HuH-7.5 (cell line): Measurements from ENCODE around the gene ZNF598.

Experiments used
- DNase-seq: peaks from one replicate; pipeline ENCODE4 v3.0.0; 2011; ENCODE audit warnings: low spot score

Gene ZNF598

GRCh38 chr16:2006317-2006716, 3.3 kb downstream of the ZNF598 start:
- no peak for DNase-seq

DNA sequence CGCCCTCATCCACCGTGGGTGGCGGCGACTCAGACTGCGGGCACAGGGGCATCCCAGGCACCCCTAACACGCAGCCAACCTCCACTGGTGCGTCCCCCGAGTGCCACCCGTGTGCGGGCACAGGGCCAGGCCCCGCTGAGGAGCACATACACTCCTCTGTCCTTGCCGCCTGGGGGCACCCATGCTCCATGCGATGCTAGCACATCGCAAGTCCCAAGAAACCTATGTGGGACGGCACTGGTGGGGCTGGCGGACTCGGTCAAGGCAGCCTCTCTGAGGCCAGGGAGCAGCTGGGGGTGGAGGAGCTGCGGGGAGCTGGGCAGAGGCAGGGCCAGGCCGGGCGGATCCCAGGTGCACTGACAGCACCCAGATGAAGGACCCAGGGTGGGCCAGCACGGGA, 4.0 kb downstream of the ZNF598 start:
- no peak for DNase-seq

GRCh38 chr16:2004795-2005517, 4.7 kb downstream of the ZNF598 start:
- no peak for DNase-seq

DNA sequence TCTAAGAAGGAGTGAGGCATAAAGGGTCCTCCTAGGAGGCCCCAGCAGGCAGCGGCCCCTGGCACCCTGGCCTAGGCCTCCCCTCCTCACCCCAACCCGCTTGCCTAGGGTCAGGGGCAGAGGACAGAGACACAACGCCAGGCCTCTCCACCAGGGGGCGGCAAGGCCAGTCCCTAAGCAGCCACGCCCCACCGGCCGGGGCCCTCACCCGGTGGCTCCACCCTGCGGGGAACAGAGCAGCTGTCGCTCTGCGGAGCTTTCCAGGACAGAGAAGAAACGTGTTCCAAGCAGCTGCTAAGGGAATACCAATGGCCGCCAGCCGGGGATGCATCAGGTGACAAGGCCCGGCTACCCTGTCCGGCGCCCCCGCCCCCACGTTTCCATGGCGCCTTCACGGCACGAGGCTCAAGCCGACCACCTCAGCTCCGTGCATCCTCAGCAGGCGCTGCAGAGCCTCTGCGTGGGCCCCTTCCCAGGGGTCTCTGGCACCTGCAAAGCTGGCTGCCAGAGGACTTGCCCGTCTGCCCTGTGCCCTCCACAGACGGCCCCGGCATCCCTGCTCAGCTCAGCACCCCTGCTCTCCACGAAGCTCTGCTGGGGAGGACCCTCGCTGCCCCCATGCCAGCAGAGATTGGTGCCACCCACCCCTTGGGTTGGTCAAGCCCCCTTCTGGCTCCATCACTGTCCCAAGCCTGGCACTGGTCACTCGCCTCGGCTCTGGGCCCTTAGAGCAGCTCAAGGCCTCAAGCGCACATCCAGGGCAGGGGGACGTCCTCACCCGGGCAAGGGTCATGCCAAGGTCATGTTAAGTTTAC, 5.6 kb downstream of the ZNF598 start:
- DNase-seq: peak; percentile 97

- no peak for DNase-seq
Measured at GRCh38 chr16:2003231-2003826, 6.3 kb downstream of the ZNF598 start.

DNA sequence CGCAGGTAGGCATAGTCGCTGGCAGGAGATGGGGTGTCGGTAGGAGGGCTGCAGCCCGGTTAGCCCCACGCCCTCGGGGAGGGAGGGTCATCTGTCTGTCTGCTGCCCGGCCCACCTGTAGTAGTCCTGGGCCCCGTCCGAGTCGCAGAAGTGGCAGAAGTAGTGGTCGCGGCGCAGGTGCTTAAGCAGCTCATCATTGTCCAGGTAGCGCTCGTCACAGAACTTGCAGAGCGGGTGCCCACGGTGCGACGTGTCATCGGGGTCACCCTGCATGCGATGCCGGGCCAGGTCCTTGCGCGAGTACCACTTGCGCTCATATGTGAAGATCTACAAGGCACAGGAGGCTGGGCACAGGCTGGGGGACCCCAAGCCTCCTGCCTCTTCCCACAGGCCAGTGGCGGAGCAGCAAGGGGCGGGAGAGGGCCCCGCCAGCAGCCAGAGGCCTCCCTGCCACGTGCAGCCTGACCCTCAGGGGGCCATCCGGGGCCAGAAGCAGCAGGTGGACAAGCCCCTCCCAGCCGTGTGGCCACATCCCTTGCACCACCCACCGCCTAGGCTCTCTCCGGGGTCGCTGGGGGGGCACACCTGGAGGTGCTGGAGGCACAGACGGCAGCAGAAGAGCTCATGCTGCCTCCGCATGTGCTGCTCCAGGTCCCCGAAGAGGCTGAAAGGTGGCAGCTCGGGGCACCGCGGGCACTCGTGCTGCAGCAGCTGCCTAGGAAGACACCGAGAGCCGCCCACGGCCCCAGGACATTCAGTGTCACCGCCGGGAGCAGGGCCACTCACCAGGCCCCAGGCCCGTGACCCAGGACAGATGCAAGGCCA, 7.0 kb downstream of the ZNF598 start:
- DNase-seq: no peak

- no peak for DNase-seq
Measured at GRCh38 chr16:2001456-2002355, 7.9 kb downstream of the ZNF598 start.

DNA sequence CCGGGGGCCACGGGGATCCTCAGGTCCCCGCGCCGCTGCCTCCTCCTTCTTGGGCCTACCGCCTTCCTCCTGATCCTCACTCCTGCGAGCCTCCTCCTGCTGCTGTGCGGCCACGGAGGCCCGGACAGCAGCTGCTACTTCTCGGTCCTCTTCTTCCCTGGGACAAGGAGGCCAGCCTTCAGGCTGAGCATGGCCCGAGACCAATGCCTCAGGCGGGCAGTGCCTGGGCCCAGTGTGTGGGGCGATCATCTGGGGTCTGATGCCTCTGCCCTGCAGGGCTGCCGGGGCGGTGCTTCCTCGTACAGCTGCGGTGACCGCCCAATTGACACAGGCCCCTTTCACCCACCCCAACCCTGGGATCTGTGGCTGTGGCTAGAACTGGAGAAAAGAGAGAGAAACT, 8.6 kb downstream of the ZNF598 start:
- DNase-seq: no peak

DNA sequence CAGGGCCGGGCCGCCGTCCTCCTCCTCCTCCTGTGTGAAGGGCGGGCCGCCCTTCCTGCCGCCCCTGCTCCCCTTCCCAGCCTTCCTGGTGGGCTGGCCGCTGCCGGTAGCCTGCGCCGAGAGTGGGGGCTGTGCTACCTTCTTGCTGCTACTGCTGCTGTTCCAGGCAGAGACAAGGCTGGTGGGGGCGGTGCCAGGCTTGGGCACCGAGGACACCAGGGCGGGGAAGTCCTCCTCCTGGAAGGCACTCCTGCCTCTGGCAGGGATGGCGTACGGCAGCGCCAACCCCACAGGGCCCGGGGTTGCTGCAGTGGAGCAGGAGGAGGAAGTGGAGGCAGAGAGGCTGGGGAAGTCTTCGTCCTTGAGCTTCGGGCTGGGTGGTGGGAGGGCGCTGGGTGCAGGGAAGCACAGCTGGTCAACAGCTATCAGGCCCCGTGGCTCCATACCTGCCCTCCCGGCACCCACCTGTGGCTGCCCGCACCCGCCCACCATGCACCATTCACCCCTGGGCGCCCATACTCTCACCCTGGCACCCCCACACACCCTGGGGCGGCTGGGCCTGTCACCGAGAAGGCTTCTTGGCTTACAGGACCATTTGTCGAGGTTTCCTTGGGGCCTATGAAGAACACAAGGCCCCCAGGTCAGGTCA, 9.6 kb downstream of the ZNF598 start:
- DNase-seq: no peak

DNA sequence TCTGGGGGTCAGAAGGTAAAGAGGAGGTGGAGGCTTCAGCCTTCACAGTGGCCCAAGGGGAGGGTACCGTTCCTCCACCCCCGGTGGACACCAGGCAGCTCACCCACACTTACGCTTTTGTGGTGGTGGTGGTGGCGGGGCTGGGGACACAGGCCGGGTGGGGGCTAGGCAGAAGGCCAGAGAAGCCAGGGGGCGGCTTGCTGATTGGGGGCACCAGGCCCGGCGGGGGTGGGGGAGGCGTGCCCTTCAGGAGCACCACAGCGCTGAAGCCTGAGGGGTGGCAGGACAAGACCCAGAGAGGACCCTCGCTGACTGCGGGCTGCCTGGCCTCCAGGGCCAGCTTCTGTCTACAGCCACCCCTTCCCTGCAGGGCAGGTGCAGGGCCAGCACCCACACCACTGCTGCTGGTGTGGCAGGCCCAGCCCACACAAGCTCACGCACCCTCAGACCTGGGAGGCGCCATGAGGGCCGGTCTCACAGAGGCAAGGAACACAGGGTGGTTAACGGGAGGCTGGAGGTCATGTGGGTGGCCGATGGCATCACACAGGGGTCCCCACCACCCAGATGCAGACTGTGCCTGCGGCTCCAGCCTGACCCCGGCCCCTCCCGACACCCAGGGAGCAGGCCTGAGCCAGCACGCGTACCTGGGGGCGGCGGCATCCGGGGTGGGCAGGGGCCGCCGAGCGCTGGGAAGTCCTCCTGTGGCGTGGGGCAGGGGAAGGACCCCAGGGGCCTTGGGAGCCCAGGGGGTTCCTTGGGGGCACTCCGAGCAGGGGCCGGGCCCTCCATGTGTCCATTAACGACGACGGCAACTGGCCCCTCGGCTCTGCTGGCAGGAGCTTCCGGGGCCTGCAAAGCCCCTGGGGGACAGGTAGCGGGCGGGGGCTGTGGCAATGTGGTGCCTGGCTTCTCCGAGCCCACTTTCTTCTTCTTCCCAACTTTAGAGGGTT, 10.5 kb downstream of the ZNF598 start:
- no peak for DNase-seq

DNA sequence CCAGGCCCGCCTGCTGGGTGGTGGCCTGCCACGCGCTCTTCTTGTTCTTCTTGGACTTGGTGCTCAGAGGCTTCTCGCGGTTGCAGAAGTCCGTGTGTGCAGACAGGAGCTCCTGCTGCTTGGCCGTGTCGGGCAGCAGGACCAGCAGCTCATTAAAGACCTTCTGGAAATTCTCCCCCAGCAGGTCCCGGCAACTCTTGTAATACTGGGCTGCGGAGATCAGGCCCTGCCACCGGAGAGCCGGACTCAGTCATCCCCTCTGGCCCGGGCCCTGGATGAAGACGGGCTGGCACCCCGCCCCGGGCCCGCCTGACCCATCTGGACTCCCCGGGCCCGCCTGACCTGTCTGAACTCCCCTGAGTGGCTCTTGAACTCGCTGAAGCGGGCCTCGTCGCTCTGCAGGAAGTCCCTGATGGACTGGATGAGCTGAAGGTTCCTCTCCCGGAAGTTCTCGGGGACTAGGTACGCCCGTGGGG, 11.2 kb downstream of the ZNF598 start:
- no peak for DNase-seq

- DNase-seq: no peak
Measured at GRCh38 chr16:1997494-1998359, 11.9 kb downstream of the ZNF598 start.

DNA sequence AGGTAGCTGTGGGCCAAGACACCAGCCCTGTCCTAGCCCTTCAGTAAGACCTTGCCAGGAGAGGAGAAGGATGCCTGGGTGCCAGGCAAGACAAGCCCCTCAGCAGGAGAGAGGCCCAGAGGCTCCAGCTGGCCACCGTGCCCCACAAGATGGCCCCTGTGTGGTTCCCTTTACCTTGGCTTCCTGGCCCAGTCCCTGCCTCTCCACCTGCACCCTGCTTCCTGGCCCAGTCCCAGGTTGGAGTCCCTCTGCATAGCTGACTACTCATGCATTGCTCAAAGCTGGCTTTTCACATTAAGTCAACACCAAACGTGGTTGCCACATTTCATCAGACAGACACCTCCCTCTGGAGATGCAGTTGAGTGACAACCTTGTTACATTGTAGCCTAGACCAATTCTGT, 15.9 kb downstream of the ZNF598 start:
- DNase-seq: no peak

DNA sequence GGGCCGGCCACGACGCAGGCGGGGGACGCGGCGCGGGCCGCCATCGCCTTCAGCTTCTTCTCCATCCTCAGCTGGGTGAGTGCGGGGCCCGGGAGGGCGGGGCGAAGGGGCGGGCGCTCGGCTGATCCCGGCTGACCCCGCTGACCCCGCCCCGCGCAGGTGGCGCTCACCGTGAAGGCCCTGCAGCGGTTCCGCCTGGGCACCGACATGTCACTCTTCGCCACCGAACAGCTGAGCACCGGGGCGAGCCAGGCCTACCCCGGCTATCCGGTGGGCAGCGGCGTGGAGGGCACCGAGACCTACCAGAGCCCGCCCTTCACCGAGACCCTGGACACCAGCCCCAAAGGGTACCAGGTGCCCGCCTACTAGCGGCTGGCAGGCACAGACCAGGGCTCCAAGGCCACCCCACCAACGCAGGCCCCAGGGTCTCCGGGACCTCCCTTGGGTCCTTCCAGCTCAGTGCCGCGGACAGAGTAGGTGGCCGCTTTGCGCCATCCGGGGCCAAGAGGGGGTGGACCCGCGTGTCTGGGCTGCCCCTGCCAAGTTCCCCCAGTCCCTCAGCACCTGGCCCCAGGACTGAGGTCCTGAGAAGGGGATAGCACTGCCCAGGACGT, 16.8 kb downstream of the ZNF598 start:
- DNase-seq: no peak

GRCh38 chr16:1991948-1992703, 17.5 kb downstream of the ZNF598 start:
- DNase-seq: peak; percentile 92

DNA sequence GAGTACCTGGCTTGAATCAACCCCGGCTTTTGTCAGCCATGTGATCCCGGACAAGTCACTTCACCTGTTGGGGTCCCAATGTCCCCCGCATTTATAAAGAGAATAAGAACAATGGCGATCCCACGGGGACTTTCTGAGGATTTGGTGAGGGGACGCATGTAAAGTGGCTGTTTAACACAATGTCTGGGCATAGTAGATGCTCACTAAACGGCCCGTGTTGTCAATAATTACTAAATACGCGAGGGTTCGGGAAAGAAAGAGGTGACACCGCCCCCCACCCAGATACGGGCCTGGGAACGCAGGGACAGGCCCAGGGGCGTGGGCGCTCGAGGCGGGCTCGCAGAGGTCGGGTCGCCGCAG, 18.1 kb downstream of the ZNF598 start:
- DNase-seq: no peak

- DNase-seq: no peak
Measured at GRCh38 chr16:1991135-1991551, 18.5 kb downstream of the ZNF598 start.
